HG03196 (cell line): ENCODE results near the gene ATP5MK.
"Not testable (repeated sequence)": the region's sequence is repeated elsewhere in the genome, so short reads cannot be mapped to it uniquely, and the experiment has no call there.

Source experiments
- ATAC-seq: cut with Tn5 transposase; IDR thresholded peaks from one replicate; pipeline ENCODE4 v1.9.1; 2021; ENCODE audit not compliant: unreplicated experiment

Gene ATP5MK

DNA sequence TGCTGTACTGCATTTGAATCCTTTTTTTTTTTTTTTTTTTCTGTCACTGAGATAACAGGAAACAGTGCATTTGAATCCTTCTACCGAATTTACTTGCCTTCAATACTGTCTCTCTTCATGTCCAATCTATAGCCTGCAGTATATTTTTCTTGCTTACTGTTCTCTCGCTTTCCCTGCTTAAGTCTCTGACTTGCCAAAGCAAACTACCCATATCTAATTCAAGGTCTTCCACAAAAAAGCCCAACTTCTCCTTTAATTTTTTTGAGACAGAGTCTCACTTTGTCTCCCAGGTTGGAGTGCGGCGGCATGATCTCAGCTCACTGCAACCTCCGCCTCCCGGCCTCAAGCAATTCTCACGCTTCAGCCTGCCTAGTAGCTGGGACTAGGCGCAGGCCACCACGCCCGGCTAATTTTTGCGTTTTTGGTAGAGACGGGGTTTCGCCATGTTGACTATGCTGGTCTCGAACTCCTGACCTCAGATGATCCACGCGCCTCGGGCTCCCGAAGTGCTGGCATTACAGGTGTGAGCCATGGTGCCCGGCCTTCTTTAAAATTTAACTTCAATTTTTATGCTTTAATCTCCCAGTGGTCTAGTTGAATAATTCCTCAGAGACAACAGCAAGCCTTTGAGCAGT lies 1.0 kb upstream of the ATP5MK start:
- no peak for ATAC-seq

DNA sequence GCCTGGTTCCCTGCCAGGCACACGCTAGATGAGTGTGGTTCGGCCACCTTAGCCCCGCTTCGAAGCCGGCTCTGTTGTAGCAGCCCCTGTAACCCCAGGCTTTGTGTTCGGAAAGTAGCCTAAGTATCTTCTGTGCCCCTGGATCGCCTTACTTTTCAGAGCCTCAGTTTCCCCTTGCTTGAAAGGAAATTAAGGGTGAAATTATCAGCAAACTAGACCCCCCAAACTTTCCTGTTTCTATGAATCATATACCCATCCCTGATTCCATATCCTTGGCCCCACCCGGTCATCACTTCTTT lies 463 bp upstream of the ATP5MK start:
- ATAC-seq: no peak

DNA sequence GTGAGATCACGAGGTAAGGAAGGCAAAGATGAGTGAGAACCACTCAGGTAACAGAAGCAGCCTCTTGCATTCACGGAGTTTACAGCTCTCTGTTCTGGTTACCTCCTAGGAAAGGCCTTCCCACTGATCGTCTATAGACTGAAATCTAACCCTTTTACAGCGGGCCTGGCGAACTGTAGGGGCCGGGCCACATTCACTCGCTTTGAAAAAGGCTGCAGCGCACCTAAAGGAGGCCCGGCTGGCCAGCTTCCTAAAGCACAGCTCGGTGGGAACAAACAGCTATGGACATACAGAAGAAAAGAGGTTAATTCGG lies 565 bp downstream of the ATP5MK start:
- ATAC-seq: no peak

DNA sequence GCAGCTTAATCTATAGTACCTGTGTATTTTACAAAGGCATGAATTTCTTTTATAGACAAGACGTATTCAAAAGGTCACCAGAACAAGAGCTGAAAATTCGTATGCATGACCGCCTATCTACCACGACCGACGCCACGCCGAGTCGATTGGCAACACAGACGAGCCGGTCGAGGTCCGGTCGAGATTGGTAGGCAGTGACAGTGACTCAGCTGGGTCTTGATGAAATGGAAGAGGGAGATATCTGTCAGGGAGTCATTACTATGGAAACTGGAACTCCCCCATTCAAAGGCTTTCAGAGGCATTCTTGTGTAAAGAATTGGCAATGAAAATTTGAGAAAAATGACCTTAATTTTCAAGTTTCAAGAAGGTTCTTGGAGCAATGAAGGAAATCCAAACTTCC lies 2.1 kb downstream of the ATP5MK start:
- no peak for ATAC-seq

DNA sequence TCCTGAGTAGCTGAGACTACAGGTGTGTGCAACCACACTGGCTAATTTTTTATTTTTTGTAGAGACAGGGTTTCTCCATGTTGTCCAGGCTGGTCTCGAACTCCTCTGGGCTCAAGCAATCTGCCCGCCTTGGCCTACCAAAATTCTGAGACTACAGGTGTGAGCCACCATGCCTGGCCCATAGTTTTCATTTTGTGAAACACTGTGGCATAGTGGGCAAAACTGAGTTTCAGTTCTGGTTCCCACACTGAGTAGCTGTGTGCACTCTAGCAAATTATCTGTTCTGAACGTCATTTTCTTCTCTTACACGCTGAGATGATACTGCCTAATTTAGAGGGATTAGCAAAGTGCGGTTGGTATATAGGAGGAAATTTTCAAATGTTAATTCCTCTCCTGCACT lies 13.5 kb downstream of the ATP5MK start:
- ATAC-seq: no peak

DNA sequence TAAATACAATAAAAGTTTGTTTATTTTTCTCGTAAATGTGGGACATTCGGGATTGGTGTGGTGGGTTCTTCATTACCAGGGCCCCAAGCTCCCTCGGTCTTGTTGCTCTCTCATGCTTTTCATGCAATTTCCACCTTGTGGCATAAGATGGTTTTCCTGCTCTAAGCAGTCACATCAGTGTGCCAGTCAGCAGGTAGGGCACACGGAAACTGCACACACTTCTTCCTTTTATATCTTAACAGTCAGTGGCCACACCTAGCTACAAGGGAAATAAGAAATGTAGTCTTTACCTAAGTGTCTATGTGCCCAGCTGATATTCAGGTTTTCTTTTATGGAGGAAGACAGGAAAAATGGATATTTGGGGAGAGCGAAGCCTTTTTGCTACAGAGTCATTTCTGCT lies 22.0 kb downstream of the ATP5MK start:
- ATAC-seq: no peak

DNA sequence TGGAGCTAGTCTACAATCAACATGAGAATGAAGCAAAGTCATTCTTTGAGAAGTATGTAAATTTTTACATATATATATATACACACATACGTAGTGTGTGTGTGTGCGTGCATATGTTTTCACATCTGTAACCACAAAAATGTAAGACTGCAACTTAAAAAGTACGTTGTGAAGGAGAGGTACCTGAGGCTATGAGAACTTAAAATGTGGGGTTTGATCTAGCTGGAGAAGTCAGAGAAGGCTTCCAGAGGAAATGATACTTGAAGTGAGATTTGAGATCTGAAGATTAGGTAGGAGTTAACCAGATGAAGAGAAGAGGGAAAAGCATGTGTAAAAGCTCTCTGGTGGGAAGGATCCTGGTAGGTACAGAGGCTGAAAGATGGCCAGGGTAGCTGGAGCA lies 22.7 kb downstream of the ATP5MK start:
- ATAC-seq: no peak

DNA sequence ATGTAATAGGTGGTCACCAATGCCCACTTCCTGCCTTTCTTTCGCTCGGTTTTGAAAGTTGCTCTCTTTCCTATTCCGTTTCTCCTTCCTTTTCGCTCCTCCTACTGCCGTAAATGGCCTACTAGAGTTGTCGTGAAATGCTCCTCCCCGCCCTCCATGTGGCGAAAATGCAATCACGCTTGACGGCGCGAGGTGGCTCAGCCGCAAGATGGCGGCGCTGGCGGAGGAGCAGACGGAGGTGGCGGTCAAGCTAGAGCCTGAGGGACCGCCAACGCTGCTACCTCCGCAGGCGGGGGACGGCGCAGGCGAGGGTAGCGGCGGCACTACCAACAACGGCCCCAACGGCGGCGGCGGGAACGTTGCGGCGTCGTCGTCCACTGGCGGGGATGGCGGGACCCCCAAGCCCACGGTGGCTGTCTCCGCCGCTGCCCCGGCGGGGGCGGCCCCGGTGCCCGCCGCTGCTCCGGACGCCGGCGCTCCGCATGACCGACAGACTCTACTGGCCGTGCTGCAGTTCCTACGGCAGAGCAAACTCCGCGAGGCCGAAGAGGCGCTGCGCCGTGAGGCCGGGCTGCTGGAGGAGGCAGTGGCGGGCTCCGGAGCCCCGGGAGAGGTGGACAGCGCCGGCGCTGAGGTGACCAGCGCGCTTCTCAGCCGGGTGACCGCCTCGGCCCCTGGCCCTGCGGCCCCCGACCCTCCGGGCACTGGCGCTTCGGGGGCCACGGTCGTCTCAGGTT lies 28.3 kb downstream of the ATP5MK start, which contains the start of gene TAF5:
Gene TAF5, plus strand, starts transcription at position 195 of the 737 bp plus-strand sequence. Its CDS starts 14 bp downstream, at position 209.
- ATAC-seq: peak; percentile 61

DNA sequence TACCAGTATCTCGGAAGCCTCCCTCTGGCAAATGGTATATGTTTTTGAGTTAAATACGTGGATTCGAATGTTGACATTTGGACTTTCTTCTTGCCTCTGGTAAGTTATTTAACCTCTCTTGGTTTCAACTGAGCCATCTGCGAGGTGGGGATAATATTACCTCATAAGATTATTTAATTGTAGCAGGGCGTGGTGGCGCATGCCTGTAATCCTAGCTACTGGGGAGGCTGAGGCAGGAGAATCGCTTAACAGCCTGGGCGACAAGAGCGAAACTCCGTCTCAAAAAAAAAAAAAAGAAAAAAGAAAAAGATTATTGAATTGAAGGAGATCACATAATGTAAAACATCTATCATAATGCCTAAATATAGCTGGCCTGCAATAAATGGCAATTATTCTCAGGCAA lies 28.9 kb downstream of the ATP5MK start:
- ATAC-seq: no peak

DNA sequence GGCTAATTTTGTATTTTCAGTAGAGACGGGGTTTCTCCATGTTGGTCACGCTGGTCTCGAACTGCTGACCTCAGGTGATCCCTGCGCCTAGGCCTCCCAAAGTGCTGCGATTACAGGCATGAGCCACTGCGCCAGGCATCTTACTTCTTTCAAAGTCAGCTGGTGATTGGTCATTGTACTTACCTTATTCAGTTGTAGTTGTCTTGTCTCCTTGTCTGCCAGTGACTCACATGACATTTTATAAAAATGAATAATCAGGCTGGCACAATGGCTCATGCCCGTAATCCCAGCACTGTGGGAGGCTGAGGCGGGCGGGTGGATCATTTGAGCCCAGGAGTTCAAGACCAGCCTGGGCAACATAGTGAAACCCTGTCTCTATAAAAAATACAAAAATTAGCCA lies 35.5 kb downstream of the ATP5MK start:
- not testable (repeated sequence) for ATAC-seq

DNA sequence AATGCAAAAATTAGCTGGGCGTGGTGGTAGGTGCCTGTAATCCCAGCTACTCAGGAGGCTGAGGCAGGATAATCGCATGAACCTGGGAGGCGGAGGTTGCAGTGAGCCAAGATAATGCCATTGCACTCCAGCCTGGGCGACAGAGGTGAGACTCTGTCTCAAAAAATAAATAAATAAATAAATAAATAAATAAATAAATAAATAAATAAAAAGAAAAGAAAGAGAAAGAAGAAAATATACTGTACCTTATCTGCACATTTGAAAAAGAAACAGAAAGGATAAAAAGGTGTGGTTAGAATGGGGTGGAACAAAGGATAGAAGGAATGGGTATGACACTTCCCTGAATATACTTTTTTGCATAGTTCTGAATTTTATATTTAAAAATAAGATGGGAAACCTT lies 36.8 kb downstream of the ATP5MK start:
- not testable (repeated sequence) for ATAC-seq

DNA sequence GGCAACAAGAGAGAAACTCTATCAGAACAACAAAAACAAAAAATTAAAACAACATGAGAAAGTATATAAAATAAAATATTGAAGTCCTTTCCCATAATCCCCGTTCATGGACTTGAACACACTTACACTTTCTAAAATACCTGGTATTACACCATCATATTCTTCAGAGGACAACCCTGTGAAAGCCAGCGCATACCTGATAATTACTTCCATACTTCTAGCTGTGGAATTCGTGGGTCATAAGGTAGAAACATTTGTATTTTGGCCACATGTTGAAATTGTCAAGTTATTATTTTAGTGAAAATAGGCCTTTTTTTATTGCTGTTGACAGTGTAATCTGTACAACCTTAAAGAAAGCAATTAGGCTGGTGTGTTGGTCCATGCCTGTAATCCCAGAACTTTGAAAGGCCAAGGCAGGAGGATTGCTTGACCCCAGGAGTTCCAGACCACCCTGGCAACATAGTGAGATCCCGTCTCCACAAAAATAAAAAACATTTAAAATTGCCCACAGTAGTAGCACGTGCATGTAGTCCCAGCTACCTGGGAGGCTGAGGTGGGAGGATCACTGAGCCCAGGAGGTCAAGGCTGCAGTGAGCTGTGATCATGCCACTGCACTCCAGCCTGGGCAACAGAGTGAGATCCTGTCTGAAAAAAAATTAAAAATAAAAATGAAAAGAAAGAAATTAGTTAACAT lies 40.2 kb downstream of the ATP5MK start:
- ATAC-seq: no peak

DNA sequence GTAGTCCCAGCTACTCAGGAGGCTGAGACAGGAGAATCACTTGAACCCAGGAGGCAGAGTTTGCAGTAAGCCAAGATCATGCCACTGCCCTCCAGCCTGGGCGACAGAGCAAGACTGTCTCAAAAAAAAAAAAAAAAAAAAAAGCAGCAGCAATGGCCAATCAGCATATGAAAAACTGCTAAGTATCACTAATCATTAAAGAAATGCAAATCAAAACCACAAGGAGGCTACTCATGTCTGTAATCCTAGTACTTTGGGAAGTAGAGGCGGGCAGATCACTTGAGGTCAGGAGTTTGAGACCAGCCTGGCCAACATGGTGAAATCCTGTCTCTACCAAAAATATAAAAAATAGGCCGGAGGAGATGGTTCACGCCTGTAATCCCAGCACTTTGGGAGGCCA lies 41.7 kb downstream of the ATP5MK start:
- not testable (repeated sequence) for ATAC-seq

DNA sequence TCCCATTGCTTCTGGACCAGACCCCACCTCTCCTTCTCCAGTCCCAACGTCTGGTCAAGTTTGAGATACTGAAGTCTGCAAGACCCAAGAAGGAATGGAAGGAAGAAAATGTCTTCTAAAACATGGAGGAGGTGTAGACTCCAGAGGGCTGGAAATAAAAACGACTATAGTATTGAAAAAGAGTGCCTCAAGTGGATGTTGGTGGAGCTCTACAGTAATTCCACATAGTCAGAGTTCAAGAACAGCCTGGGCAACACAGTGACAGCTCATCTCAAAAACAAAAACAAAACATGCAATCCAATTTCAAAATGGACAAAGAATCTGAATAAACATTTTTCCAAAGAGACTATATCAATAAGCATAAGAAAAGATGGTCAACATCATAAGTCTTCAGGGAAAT lies 43.0 kb downstream of the ATP5MK start:
- ATAC-seq: no peak

DNA sequence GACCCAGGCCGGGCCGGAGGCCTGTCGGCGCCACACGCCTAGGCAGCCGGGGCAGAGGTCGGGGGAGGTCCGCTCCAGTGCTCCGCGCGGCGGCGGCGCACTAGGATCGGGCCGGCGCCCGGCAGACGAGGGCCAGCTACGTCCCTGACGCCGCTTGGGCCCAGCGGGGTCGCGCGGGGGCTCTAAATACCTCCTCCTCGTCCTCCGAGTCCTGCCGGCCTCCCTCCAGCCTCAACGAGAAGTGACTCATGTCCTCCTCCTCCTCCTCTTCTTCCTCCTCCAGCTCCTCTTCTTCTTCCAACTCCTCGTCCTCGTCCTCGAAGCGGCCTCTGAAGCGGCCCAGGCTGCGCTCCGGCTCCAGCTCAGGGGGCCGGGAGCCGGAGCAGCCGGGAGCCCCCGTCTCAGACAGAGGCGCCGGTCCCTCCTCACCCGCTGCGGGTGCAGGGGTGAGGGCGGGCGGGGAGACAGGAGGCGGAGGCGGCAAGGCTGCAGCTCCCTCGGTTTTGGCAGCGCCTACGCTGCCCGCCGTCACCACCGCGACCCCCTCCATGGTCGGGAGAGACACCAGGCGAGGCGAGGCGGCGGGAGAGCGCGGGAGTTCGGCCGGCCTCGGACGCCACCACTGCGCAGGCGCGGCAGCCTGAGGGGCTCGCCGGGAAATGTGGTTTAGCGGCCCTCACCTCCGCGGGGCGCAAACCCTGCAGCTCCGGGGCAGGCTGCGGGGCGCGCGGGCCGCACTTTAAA lies 45.6 kb downstream of the ATP5MK start, which contains the start of gene PCGF6:
Gene PCGF6, minus strand, starts transcription at position 624 of the 744 bp plus-strand sequence. Its CDS starts 74 bp downstream, at position 550.
- peak; percentile 78 for ATAC-seq

DNA sequence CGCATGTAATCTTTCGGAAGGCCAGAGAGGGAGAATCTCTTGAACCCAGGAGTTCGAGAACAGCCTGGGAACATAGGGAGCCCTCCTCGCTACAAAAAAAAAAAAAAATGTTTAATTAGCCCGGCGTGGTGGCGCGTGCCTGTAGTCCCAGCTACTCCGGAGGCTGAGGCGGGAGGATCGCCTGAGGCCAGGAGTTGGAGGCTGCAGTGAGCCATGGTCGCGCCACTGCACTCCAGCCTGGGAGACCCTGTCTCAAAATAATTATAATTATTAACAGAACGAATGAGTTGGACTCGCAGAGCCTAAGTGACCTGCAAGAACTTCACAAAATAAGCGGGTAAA lies 46.1 kb downstream of the ATP5MK start:
- no peak for ATAC-seq
